GM12878 (cell line): ENCODE data around the gene MTM1. TPM values are rescaled to one million over a fixed set of nuclear protein-coding genes. Genes with fewer than 3 reads are reported as not detected.

Experiments
- HDGF ChIP-seq: fragments of 450-650 bp; IDR thresholded peaks from 2 replicates; pipeline ENCODE4 v1.6.1; 2016; ENCODE audit warnings: antibody characterized with exemption
- IRF4 ChIP-seq: IDR thresholded peaks from 2 replicates; pipeline ENCODE4 v1.6.1; 2011; ENCODE audit warnings: low read depth, low read length
- NBN ChIP-seq: fragments of 450-650 bp; IDR thresholded peaks from 2 replicates; pipeline ENCODE4 v1.6.1; 2016
- TBL1XR1 ChIP-seq: IDR thresholded peaks from 2 replicates; pipeline ENCODE4 v1.6.1; 2012; ENCODE audit warnings: low read depth, low read length, improper control_type of control experiment
- ZZZ3 ChIP-seq: IDR thresholded peaks from 2 replicates; pipeline ENCODE4 v1.6.1; 2011; ENCODE audit warnings: low read depth; ENCODE audit not compliant: control insufficient read depth, insufficient read length
- polyA plus RNA-seq, 11 experiments: library from polyadenylated mRNA; depleted of rRNA in 4 of 11; unstranded in 6 of 11; stranded (reverse) in 5 of 11; fragments of >200 nt; fragmentation: Nextera tagmentation in 4 of 11; fragmentation: Illumina TruSeq in 1 of 11; extraction: Ambion mirVana in 4 of 11; extraction: Trizol in 1 of 11; gene quantifications; 1 replicate in 1 of 11; 2 replicates in 10 of 11; pipeline versions ENCODE4 v1.2.1 to v1.2.3, GENCODE V29; 2011 to 2016; ENCODE audit warnings: inconsistent platforms in 2 of 11, missing spikeins in 2 of 11, low read depth in 1 of 11
- total RNA-seq, 4 experiments: library from RNA; depleted of rRNA in 3 of 4; stranded (reverse); fragments of >200 nt in 3 of 4; fragmentation: Illumina TruSeq in 1 of 4; extraction: Trizol in 1 of 4; gene quantifications; 2 replicates each; pipeline versions ENCODE4 v1.2.1 to v1.2.3, GENCODE V29; 2013 to 2021
- TF ChIP-seq, protein P1 (sequence below): fragments of 450-650 bp; IDR thresholded peaks from 2 replicates; pipeline ENCODE4 v1.6.1; 2016; ENCODE audit warnings: mild to moderate bottlenecking
- TF ChIP-seq, protein P2 (sequence below): IDR thresholded peaks from 2 replicates; pipeline ENCODE4 v1.6.1; 2011; ENCODE audit warnings: low read depth, low read length, improper control_type of control experiment, borderline replicate concordance
- TF ChIP-seq, protein P3 (sequence below): IDR thresholded peaks from 2 replicates; pipeline ENCODE4 v1.6.1; 2011; ENCODE audit warnings: low read depth, mild to moderate bottlenecking, low read length, moderate library complexity, borderline replicate concordance; ENCODE audit errors: extremely low read depth

MTM1 gene
- total and polyA plus RNA-seq, 10 of the 15 experiments (the other 5 are each of a cell fraction or from before 2014, with no cell fraction given): 3.9 to 13.3 (median 8.4) TPM

DNA sequence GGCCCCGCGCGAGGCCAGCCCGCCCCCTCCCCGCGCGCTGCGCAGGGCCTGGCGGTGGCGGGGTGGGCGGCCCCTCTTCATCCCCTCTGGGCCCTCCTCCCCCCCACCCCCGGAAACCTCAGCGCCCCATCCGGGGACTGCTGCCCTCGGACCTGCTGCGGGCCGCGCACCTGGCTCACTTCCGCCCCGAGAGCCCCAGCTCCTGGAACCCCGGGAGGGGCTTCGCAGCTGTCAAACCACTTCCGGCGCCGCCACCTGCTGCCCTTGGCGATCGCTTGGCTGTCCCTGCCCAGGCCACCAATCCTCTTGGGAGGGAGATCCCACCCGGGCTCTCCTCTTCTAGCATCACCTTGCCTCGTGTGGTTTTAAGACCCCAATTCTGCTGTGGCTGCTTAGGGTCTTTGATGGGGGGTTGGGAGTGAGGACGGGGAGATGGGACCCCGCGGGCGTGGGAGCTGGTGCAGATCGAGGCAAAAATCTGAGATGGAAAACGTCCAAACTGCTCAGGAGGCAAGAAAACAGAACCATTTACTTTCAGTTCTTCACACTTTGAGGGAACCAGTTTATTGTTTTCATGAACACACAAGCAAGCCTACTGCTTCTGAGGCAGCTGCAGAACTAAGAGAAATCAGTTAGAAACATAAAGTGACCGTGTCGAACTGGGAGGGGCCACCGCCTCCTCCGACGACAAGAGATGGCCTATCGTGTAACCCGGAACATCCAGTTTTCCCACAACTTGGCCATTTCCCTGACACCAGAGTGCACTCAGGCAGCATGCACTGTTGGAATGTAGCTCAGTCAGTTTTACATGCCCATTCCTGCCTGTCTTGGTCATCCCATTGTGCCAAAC lies 125.5 kb downstream of the MTM1 start (continued):
- TF ChIP-seq, protein P1, sequence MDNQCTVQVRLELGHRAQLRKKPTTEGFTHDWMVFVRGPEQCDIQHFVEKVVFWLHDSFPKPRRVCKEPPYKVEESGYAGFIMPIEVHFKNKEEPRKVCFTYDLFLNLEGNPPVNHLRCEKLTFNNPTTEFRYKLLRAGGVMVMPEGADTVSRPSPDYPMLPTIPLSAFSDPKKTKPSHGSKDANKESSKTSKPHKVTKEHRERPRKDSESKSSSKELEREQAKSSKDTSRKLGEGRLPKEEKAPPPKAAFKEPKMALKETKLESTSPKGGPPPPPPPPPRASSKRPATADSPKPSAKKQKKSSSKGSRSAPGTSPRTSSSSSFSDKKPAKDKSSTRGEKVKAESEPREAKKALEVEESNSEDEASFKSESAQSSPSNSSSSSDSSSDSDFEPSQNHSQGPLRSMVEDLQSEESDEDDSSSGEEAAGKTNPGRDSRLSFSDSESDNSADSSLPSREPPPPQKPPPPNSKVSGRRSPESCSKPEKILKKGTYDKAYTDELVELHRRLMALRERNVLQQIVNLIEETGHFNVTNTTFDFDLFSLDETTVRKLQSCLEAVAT: no peak; the same call in none of the 2 replicates
- TF ChIP-seq IRF4: no peak
- TF ChIP-seq TBL1XR1: no peak
- TF ChIP-seq ZZZ3: no peak
- TF ChIP-seq, protein P2, sequence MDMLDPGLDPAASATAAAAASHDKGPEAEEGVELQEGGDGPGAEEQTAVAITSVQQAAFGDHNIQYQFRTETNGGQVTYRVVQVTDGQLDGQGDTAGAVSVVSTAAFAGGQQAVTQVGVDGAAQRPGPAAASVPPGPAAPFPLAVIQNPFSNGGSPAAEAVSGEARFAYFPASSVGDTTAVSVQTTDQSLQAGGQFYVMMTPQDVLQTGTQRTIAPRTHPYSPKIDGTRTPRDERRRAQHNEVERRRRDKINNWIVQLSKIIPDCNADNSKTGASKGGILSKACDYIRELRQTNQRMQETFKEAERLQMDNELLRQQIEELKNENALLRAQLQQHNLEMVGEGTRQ: no peak
- TF ChIP-seq, protein P3, sequence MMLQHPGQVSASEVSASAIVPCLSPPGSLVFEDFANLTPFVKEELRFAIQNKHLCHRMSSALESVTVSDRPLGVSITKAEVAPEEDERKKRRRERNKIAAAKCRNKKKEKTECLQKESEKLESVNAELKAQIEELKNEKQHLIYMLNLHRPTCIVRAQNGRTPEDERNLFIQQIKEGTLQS: no peak
- TF ChIP-seq NBN: 0 out of 2 replicates have a peak, but pooled peaks have one; percentile 35
- no peak for TF ChIP-seq HDGF
